Right lobe of liver (tissue), 6 donors: Measurements from ENCODE around the gene DNAH8. TPM values are rescaled to one million over a fixed set of nuclear protein-coding genes. Genes with fewer than 3 reads are reported as not detected.

ENCODE experiments used
- ATAC-seq, 4 donors: fragments of 200-7000 bp; cut with Tn5 transposase; one replicate each; pipeline ENCODE4 v1.9.1; 2020; ENCODE audit warnings: mild to moderate bottlenecking in 4 of 4, moderate library complexity in 4 of 4
- DNase-seq, 3 donors: peaks; one replicate each; pipeline ENCODE4 v3.0.0-alpha.2; 2020
- H3K27ac ChIP-seq, 3 donors: fragments of 200-600 bp; one replicate each; pipeline ENCODE4 v1.8.0; 2022
- H3K27me3 ChIP-seq, 2 donors: fragments of 200-600 bp; one replicate each; pipeline ENCODE4 v1.8.0; 2022
- H3K36me3 ChIP-seq, 4 donors: fragments of 200-600 bp; sonication (generic) in 1 of 4; one replicate each; pipeline versions ENCODE4 v1.5.1 to v1.8.0; 2017 to 2022; ENCODE audit warnings: control low read depth in 1 of 4
- H3K4me1 ChIP-seq, 4 donors: fragments of 200-600 bp; sonication (generic) in 1 of 4; one replicate each; pipeline versions ENCODE4 v1.5.1 to v1.8.0; 2017 to 2022; ENCODE audit warnings: control low read depth in 1 of 4
- H3K4me3 ChIP-seq, 3 donors: fragments of 200-600 bp; one replicate each; pipeline ENCODE4 v1.8.0; 2022
- H3K9me3 ChIP-seq, 4 donors: fragments of 200-600 bp; sonication (generic) in 1 of 4; one replicate each; pipeline versions ENCODE4 v1.5.1 to v1.8.0; 2017 to 2022; ENCODE audit warnings: control low read depth in 1 of 4
- POLR2A ChIP-seq: fragments of 450-650 bp; IDR thresholded peaks from one replicate; pipeline ENCODE4 v1.6.1; 2017; ENCODE audit warnings: antibody characterized with exemption, mild to moderate bottlenecking
- WGBS: methylation state at CpG from one replicate; pipeline ENCODE4 v1.1.6; 2018; ENCODE audit warnings: low coverage, low lambda C conversion rate; ENCODE audit not compliant: insufficient coverage; ENCODE audit errors: missing lambda C conversion rate; 5-methylcytosine and 5-hydroxymethylcytosine counted together
- intact Hi-C, 2 donors: fragments of 100-400 bp; cut with DNase I; formaldehyde crosslinking; loops; one replicate each; pipeline versions ENCODE4 v1.11.2 to v1.14.1; 2022
- total RNA-seq, 6 experiments: library from RNA; depleted of rRNA in 2 of 6; stranded (reverse); fragments of >200 nt in 2 of 6; fragmentation: NEBNext Ultra II Directional in 3 of 6; extraction: Animal tissue kit (Norgen Biotek cat#: 25700) in 3 of 6; gene quantifications; one replicate each; pipeline versions ENCODE4 v1.1.0 to v1.2.4, GENCODE V29; 2016 to 2023
- TF ChIP-seq, protein P1 (sequence below), 4 donors: fragments of 200-600 bp in 3 of 4; fragments of 450-650 bp in 1 of 4; IDR thresholded peaks; one replicate each; pipeline versions ENCODE4 v1.5.1 to v1.8.0; 2016 to 2022; ENCODE audit warnings: antibody characterized with exemption in 4 of 4, mild to moderate bottlenecking in 2 of 4
- donor health status: DM: no; HTN: yes; CAD: no.
- donor health status: DM: no; HTN: no; CAD: no.
- donor health status: DM: no; HTN: no; CAD: no.
- donor health status: DM: no; HTN: yes; CAD: no.
- donor health status: DM: no; HTN: yes; CAD: no.

DNAH8 gene
- total RNA-seq, 6 experiments from 2014 or later = 0.02 TPM; not detected in 5

DNA sequence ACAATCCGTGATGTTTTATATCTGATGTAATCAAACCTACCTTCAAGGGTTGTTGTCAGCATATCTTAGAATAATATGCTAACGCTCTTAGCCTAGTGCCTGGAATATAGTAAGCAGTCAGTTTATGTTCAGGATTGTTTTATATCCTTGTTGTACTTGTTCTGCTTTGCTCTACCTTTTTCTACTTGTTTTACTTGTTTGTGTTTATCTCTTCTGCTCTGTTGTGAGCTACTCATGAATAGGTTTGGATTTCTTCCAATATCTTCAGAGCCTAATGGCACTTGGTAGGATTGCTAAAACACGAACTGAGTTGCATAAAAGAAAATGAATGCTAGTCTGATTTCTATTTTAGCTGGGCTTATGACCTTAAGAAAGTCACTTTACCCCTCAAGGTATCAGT is 40.1 kb downstream of the DNAH8 start:
- DNase-seq (no peak), ATAC-seq (no peak)
- Histone ChIP-seq H3K4me3 (no peak overlapping the region), H3K9me3 (no peaks in the 10 kb centered on the region), H3K36me3 (no peaks in the 10 kb centered on the region), H3K27me3 (no peaks in the 10 kb centered on the region), H3K27ac (no peak overlapping the region), H3K4me1 (no peaks in the 10 kb centered on the region)
- intact Hi-C loops = no loop called here
- no peak for TF ChIP-seq POLR2A
- TF ChIP-seq, protein P1, sequence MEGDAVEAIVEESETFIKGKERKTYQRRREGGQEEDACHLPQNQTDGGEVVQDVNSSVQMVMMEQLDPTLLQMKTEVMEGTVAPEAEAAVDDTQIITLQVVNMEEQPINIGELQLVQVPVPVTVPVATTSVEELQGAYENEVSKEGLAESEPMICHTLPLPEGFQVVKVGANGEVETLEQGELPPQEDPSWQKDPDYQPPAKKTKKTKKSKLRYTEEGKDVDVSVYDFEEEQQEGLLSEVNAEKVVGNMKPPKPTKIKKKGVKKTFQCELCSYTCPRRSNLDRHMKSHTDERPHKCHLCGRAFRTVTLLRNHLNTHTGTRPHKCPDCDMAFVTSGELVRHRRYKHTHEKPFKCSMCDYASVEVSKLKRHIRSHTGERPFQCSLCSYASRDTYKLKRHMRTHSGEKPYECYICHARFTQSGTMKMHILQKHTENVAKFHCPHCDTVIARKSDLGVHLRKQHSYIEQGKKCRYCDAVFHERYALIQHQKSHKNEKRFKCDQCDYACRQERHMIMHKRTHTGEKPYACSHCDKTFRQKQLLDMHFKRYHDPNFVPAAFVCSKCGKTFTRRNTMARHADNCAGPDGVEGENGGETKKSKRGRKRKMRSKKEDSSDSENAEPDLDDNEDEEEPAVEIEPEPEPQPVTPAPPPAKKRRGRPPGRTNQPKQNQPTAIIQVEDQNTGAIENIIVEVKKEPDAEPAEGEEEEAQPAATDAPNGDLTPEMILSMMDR (IDR thresholded peaks at IDR 0.05) = no peak
- 67% methylated on average over 3 of the region's 3 CpGs for WGBS

DNA sequence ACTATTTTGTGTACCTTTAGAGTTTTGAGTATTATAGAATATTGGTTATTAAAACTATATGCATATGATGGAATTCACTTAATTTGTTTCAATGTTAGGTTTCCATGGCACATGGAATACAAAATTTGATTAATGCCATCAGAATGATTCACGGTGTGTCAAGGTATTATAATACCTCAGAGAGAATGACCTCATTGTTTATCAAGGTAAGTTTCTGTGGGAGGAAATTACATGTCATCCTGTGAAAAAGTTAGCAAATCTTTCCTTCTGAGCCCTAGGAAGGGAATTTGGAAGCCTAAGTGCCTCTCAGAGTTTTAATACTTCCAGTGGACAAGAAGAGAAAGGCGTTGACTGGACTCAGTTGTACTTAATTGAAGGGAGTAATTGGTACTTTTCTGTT is 40.8 kb downstream of the DNAH8 start:
- no peaks in the 10 kb centered on the region for H3K36me3 ChIP-seq
- H3K9me3 ChIP-seq = no peaks in the 10 kb centered on the region
- no peak for DNase-seq
- 78% methylated on average over 2 of the region's 2 CpGs for WGBS
- H3K27ac ChIP-seq = no peak overlapping the region
- no peak overlapping the region for H3K4me3 ChIP-seq
- H3K4me1 ChIP-seq = no peaks in the 10 kb centered on the region
- no peak for ATAC-seq
- no peaks in the 10 kb centered on the region for H3K27me3 ChIP-seq
- intact Hi-C loops = no loop called here
- TF ChIP-seq, protein P1 (IDR thresholded peaks at IDR 0.05) = no peak
- TF ChIP-seq POLR2A = no peak

DNA sequence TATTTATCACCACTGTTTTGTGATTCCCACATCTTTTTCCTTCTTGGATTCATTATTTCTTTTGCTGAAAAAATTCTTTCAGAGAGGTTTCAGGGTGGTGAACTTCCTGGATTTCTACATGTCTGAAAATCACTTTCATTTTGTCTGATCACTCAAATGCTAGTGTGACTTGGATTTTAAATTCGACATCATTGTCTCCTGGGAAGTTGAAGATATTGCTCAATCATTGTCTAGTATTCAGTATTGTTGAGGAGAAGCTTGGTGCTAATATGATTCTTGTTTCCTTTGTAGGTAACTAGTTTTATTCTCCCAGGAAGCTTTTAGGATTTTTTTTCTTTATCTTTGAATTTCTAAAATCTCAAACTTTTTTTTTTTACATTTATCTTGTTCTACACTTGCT is 45.0 kb downstream of the DNAH8 start:
- Histone ChIP-seq H3K4me1 (no peaks in the 10 kb centered on the region), H3K9me3 (no peaks in the 10 kb centered on the region), H3K36me3 (no peaks in the 10 kb centered on the region), H3K27ac (no peak overlapping the region), H3K4me3 (no peak overlapping the region), H3K27me3 (no peaks in the 10 kb centered on the region)
- no peak for TF ChIP-seq POLR2A
- TF ChIP-seq, protein P1 (IDR thresholded peaks at IDR 0.05) = no peak
- intact Hi-C loops = no loop called here
- no peak for ATAC-seq
- DNase-seq = no peak
- 78% methylated on average over 1 of the region's 1 CpG for WGBS

DNA sequence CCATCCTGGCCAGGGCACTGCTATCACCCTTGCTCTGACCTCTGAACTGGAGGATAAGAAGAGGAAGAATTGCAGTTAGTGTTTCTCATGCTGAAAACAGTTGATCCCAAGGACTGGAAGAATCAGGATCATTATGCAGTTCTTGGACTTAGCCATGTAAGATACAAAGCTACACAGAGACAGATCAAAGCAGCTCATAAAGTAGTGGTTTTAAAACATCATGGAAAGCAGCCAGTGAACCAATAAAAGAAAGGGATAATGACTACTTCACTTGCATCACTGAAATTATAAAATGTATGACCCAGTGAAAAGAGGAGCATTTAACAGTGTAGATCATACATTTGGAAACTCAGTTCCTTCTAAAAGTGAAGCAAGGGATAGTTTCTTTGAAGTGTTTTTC is 47.7 kb downstream of the DNAH8 start:
- Histone ChIP-seq H3K27me3 (no peaks in the 10 kb centered on the region), H3K27ac (no peak overlapping the region), H3K9me3 (no peaks in the 10 kb centered on the region), H3K36me3 (no peaks in the 10 kb centered on the region), H3K4me3 (no peak overlapping the region), H3K4me1 (no peaks in the 10 kb centered on the region)
- intact Hi-C loops = no loop called here
- TF ChIP-seq, protein P1 (IDR thresholded peaks at IDR 0.05) = no peak
- TF ChIP-seq POLR2A = no peak
- DNase-seq (no peak), ATAC-seq (no peak)

DNA sequence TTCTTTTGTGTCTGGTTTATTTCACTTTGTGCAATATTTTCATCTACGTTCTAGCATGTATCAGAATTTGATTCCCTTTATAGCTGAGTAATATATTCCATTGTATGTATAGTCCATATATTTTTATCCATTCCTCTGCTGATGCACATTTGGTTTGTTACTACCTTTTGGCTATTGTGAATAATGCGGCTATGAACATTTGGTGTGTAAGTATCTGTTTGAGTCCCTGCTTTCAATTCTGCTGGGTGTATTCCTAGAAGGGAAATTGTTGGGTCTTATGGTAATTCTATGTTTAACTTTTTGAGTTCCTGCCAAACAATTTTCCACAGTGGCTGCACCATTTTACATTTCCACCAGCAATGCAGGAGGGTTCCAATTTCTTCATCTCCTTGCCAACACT is 52.4 kb downstream of the DNAH8 start:
- no peaks in the 10 kb centered on the region for H3K4me1 ChIP-seq
- TF ChIP-seq, protein P1 (IDR thresholded peaks at IDR 0.05) = no peak
- TF ChIP-seq POLR2A = no peak
- intact Hi-C loops = no loop called here
- no peaks in the 10 kb centered on the region for H3K27me3 ChIP-seq
- no peak for ATAC-seq
- H3K36me3 ChIP-seq = no peaks in the 10 kb centered on the region
- WGBS = 79% methylated on average over 2 of the region's 2 CpGs
- no peak overlapping the region for H3K4me3 ChIP-seq
- H3K9me3 ChIP-seq = no peaks in the 10 kb centered on the region
- no peak for DNase-seq
- no peak overlapping the region for H3K27ac ChIP-seq
